Tibial artery (tissue), 4 donors: Measurements from ENCODE around the gene MYO1C.

Source experiments
- DNase-seq, 2 donors: peaks; one replicate each; pipeline ENCODE4 v3.0.0-alpha.2; 2019
- H3K27ac ChIP-seq, 2 donors: fragments of 200-600 bp; sonication (generic) in 1 of 2; 1 replicate in 1 of 2; 2 replicates in 1 of 2; pipeline ENCODE4 v1.5.1; 2018 to 2019; ENCODE audit warnings: mild to moderate bottlenecking in 1 of 2
- H3K27me3 ChIP-seq, 2 donors: fragments of 200-600 bp; sonication (generic) in 1 of 2; one replicate each; pipeline versions ENCODE4 v1.5.1 to v1.6.0; 2016 to 2019
- H3K36me3 ChIP-seq, 3 donors: fragments of 200-600 bp; sonication (generic) in 2 of 3; one replicate each; pipeline ENCODE4 v1.5.1; 2016 to 2019; ENCODE audit warnings: mild to moderate bottlenecking in 2 of 3
- H3K4me1 ChIP-seq, 4 donors: fragments of 200-600 bp; sonication (generic) in 2 of 4; 1 replicate in 3 of 4; 2 replicates in 1 of 4; pipeline ENCODE4 v1.5.1; 2016 to 2019
- H3K4me3 ChIP-seq, 2 donors: fragments of 200-600 bp; sonication (generic) in 1 of 2; 1 replicate in 1 of 2; 2 replicates in 1 of 2; pipeline ENCODE4 v1.5.1; 2018 to 2019; ENCODE audit warnings: mild to moderate bottlenecking in 2 of 2
- H3K9me3 ChIP-seq, 3 donors: fragments of 200-600 bp; sonication (generic) in 1 of 3; one replicate each; pipeline ENCODE4 v1.5.1; 2016 to 2019
- intact Hi-C: fragments of 100-400 bp; cut with DNase I; formaldehyde crosslinking; loops from one replicate; pipeline ENCODE4 v1.15.0; 2023; ENCODE audit warnings: low total_unique reads
- TF ChIP-seq, protein P1 (sequence below), 2 experiments: fragments of 200-600 bp in 1 of 2; fragments of 450-650 bp in 1 of 2; IDR thresholded peaks; one replicate each; pipeline ENCODE4 v1.5.1; 2017 to 2019; ENCODE audit warnings: antibody characterized with exemption in 2 of 2, mild to moderate bottlenecking in 1 of 2, moderate library complexity in 1 of 2

MYO1C gene

DNA sequence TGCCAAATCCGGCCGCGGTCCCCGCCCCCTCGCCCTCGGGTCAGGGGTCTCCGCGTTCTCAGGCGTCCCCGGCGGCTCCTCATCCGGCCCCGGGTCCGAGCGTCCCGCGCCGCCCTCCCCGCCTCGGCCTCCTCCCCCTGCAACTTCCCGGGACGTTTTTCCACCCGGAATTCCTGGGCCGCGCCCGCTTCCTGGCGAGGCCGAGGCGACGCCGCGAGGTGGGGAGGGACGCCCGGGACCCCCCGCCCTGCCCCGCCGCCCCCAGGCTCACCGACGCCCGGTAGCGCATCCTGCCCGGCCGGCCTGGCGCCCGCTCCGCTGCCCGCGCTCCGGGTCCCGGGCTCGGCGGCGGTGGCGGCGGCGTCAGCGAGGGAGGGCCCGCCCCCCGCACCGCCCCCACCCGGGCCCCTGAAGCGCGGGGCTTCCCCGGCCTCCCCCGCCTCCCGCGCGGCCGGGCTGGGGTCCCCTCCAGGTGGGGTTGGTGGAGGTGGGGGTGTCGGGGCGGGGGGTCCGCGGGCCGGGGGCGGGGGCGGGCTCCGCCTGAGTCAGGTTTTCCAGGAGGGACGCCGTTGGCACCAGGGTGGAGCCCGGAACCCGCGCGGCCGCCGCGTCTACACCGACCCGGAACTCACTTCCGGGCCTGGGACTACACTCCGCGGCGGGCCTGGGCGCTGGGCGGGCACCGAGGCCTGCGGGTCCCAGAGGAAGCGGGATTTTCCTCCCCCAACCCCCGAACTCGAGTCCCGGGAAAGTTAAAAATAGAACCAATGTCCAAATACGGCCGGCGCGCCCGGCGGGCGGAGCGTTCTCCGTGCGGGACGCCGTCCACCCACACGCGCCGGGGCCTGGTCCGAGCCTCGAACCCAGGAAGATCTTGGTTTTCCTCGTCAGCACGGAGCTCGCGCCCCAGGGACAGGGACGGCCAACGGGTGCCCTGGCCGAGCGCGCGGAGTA is 6.8 kb downstream of the MYO1C start:
- TF ChIP-seq, protein P1, sequence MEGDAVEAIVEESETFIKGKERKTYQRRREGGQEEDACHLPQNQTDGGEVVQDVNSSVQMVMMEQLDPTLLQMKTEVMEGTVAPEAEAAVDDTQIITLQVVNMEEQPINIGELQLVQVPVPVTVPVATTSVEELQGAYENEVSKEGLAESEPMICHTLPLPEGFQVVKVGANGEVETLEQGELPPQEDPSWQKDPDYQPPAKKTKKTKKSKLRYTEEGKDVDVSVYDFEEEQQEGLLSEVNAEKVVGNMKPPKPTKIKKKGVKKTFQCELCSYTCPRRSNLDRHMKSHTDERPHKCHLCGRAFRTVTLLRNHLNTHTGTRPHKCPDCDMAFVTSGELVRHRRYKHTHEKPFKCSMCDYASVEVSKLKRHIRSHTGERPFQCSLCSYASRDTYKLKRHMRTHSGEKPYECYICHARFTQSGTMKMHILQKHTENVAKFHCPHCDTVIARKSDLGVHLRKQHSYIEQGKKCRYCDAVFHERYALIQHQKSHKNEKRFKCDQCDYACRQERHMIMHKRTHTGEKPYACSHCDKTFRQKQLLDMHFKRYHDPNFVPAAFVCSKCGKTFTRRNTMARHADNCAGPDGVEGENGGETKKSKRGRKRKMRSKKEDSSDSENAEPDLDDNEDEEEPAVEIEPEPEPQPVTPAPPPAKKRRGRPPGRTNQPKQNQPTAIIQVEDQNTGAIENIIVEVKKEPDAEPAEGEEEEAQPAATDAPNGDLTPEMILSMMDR (IDR thresholded peaks at IDR 0.05), result no peak
- Histone ChIP-seq H3K36me3 (peaks cover 10 to 35% (median 33%) of the 10 kb centered on the region in 3 donors), H3K27ac (peak overlapping the region; percentile 99), H3K4me1 (peaks cover 0 to 85% (median 65%) of the 10 kb centered on the region in 4 donors), H3K4me3 (peak overlapping the region; percentile 84 to 87), H3K27me3 (no peaks in the 10 kb centered on the region), H3K9me3 (no peaks in the 10 kb centered on the region)
- DNase-seq, result peak; percentile 69 to 89
- intact Hi-C loops, result no loop called here

DNA sequence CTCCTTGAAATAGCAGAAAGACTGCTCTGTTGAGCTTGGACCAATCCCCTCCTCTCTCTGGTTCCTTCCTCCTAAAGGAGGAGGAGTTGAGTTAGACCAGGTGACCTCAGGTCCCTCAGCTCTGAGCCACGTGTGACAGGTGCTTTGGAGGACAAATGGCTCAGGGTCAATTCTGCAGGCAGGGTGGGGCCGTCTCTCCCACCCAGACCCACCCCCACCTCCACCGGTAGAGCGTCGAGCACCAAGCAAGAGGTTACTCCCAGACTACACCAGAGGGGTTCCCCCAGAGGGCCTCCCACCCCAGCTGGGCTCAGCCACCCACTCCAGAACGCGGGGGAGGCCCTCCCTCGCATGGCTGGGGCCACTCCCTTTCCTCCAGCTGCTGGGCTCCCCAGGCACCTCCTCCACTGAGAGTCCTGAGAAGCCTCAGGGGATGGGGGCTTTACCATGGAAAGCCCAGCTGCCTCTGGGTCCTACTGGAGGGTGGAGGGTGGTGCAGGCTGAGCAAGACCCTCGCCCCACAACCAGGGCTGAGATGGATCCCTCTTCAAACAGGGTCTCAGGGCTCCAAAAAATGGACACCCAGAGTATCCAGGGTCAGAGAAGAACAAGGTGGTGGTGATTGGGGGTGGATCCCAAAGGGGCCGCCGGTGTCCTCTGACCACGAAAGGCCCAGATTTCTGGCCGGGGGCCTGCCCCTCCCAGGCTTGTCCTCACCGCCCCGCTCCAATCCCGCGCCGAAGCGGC is 7.6 kb downstream of the MYO1C start:
- Histone ChIP-seq H3K27ac (peak overlapping the region; percentile 99), H3K27me3 (no peaks in the 10 kb centered on the region), H3K4me3 (peak overlapping the region; percentile 84 to 87), H3K4me1 (peaks cover 0 to 79% (median 57%) of the 10 kb centered on the region in 4 donors), H3K36me3 (peaks cover 17 to 43% (median 40%) of the 10 kb centered on the region in 3 donors), H3K9me3 (no peaks in the 10 kb centered on the region)
- intact Hi-C loops, result no loop called here
- DNase-seq, result peak; percentile 47 to 84
- TF ChIP-seq, protein P1 (IDR thresholded peaks at IDR 0.05), result no peak

DNA sequence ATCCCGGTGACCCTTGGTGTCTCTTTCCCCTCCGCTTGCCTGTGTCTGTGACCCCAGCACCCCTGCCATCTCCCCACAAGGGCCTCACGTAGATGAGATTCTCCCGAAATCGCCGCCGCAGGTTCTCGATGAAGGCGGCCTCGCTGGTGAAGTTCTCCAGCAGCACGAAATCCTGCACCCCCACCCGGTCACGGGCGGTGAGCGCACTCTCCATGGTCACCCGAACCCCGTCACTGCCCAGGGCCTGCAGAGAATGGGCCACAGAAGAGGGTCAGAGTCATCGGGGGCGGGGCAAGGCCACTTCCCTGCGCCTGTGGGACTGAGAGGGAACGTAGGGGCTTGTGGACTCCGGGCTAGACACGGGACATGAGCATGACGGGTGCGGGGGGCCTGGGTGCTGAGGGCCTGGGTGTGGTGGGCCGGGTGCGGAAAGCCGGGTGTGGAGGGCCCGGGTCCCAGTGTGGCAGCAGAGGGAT is 8.4 kb downstream of the MYO1C start:
- peak overlapping the region; percentile 99 for H3K27ac ChIP-seq
- intact Hi-C loops, result no loop called here
- H3K4me3 ChIP-seq, result peak overlapping the region; percentile 84 to 87
- no peaks in the 10 kb centered on the region for H3K27me3 ChIP-seq
- TF ChIP-seq, protein P1 (IDR thresholded peaks at IDR 0.05), result no peak
- peaks cover 25 to 51% (median 47%) of the 10 kb centered on the region in 3 donors for H3K36me3 ChIP-seq
- no peak for DNase-seq
- H3K4me1 ChIP-seq, result peaks cover 0 to 71% (median 52%) of the 10 kb centered on the region in 4 donors
- no peaks in the 10 kb centered on the region for H3K9me3 ChIP-seq

DNA sequence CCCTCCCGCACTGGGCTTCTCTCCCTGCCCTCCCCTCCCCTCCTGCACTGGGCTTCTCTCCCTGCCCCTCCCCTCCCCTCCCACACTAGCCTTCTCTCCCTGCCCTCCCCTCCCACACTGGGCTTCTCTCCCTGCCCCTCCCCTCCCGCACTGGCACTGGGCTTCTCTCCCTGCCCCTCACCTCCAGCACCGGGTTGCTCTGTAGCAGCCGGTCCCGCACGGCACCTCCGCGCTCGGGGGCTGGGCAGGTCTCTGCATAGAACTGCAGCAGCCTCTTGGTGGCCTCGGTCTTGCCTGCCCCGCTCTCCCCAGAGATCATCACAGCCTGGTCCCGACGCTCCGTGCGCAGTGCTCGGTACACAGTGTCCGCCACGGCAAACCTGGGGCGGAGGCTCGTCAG is 9.8 kb downstream of the MYO1C start:
- no peak for DNase-seq
- Histone ChIP-seq H3K27me3 (no peaks in the 10 kb centered on the region), H3K36me3 (peaks cover 37 to 65% (median 61%) of the 10 kb centered on the region in 3 donors), H3K4me3 (no peak overlapping the region), H3K4me1 (peaks cover 0 to 61% (median 42%) of the 10 kb centered on the region in 4 donors), H3K27ac (peak overlapping the region; percentile 56 to 99), H3K9me3 (no peaks in the 10 kb centered on the region)
- TF ChIP-seq, protein P1 (IDR thresholded peaks at IDR 0.05), result no peak
- intact Hi-C loops, result no loop called here

DNA sequence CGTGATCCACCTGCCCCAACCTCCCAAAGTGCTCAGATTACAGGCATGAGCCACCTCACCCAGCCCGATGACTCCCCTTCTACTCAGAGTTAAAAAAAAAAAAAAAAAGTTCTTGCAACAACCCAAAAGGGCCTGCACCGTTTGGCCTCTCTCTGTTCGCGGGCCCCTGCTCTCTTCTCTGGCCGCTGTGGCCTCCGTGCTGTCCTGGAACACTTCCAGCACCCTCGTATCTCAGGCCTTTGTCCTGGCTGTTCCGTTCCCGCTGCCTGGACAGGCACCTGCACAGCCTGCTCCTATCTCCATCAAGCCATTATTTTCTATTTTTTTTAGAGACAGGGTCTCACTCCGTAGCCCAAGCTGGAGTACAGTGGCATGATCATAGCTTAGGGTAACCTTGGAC is 10.8 kb downstream of the MYO1C start:
- no peak for DNase-seq
- H3K4me1 ChIP-seq, result peaks cover 0 to 61% (median 33%) of the 10 kb centered on the region in 4 donors
- no peaks in the 10 kb centered on the region for H3K9me3 ChIP-seq
- TF ChIP-seq, protein P1 (IDR thresholded peaks at IDR 0.05), result no peak
- H3K27me3 ChIP-seq, result no peaks in the 10 kb centered on the region
- no peak overlapping the region for H3K4me3 ChIP-seq
- intact Hi-C loops, result no loop called here
- H3K36me3 ChIP-seq, result peaks cover 42 to 74% (median 71%) of the 10 kb centered on the region in 3 donors
- peak overlapping the region; percentile 33 to 99 for H3K27ac ChIP-seq
